Cortex of kidney (tissue), 1 donor: ENCODE results near the gene PARD3.

ENCODE experiments used
- DNase-seq: peaks from one replicate; lab custom pipeline; 2025; lab: John Stamatoyannopoulos, UW

PARD3 gene

DNA sequence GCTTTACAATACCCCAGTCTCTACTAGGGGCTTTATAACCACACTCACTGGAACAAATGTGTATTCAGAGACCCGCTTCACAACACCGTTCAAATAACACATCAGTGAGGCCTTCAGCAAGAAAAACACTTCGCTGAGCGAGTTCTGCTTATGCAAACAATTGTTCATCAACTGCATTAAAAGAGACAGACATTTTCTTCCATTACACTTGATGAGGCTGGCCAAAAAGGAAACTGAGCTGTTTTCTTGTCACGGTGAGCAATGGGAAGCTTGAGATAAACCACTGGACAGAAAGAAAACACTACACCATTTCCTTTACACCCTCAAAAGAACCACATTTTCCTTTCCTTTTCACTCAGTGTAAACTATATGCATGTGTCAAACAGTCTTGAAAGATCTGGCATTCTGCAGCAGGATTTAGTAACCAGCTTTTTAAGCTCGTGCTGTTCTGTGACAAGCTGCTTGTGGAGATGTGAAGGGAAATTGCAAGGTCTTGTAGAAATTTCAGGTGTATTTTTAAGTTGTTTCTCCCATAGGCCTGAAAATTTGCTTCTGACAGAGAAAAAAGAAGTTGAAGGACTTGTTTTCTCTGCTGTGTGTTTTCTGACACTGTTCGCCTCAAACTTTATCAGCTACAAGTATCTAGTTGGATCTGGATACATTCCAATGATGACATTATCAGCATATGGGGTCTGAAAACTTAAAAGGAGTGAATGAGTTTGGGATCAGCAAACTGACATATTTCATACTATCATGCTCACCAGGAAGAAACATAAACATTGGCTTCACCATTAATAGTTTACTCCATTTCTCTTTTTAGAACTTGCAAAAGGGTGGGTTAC lies 693.1 kb downstream of the PARD3 start:
- no peak for DNase-seq

DNA sequence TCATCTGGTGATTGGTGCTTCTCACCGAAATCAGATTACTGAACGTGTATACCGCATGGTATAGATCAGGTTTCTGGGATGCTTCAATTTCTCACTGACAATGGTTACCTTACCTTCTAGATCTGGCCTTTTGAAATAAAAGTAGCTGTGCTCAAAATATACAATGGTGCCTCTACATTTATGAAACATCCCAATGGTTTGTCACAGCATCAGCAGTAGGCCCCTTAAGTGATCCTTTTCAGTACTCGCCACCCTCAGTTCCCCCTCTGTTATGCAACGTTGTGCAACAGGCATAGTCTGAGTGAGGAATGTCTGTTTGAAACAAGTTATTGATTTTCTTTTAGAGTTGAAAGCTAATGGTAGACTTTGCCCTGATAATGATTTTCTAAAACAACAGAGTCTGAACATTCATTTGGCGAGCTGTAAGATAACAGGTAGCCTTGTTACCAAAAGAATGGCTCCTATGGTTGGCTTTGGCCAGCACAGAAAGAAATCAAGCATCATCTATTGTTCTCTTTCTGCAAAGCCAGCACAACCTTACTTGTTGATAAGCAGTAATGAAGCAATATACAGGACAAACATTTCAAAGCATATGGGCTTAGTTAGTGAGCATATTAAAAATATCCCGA lies 693.9 kb downstream of the PARD3 start:
- DNase-seq, result no peak

GRCh38 chr10:34119456-34119855 lies 695.6 kb downstream of the PARD3 start:
- no peak for DNase-seq

DNA sequence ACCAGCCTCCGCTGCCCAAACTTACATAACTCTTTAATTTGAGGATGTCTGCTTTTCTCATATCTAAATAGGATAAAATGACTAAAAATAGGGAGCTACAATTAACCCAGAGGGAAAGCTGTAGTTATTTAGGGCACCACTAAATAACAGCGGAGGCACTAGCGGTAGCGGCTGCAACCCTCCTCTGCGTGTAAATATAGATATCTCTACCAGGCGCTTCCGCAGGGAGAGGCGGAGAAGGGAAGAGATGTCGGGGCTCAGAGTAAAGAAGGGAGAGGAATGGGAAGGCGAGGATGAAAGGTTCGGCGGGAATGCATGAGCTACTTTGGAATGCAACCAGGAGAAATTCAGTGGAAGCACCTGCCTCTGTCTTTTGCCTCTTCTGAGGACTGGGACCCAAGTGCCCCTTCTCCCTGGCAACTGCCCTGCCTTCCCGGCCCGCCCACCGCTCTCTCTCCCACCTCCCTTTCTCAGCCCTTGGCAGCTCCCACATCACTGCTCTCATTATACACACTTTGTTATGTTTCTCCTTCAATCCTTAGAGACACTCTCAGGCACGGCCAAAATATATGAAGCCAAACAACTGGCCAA lies 698.3 kb downstream of the PARD3 start:
- no peak for DNase-seq

DNA sequence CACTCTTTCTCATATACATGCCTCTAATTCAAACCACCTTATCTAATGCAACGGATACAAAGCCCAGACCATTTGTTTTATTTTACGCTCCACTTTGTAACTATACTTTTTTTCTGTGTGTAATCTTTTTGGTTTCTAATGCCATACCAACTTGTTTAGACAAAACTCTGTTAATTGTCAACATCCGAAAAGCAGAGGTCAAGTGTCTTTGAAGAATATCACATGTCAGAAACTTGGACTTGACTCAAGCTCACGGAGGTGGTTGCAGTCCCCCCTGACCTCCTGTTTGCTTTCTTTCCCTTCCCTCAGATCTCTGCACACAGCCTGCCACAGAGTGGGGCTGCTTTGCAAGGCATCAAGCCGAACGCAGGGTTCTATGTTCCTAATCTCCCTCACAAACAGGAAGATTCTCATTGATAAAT lies 698.9 kb downstream of the PARD3 start:
- DNase-seq, result no peak

- DNase-seq, result no peak
These were observed 700.2 kb downstream of the PARD3 start for GRCh38 chr10:34114914-34115313.

- no peak for DNase-seq
These were observed 701.4 kb downstream of the PARD3 start for GRCh38 chr10:34113504-34114225.

DNA sequence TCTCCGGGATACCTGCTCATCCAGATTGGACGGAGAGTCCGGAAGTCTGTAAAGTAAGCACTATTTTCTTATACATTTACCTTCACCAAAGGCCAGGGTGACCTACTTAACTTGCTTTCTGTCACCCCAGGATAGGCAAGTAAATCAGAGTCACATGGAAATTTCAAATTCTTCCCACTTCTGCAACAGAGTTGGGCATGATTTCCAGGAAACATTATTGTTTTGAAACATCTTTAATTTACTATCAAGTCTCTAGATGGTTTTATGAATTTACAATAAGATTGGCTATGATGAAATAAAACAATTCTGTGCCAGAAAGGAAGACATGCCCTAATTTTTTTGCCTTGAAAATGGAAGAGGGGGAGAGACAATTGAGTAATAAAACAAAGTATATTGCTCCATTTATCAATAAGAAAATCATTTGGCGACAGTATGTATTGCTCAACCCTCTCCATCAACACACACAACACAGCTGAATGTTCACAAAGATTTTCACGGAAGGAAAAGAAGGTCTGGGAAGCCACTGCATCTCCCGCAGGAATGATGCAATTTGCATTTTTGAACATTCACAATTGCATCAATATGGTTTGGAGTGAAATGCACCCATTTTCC lies 702.8 kb downstream of the PARD3 start:
- DNase-seq, result no peak

DNA sequence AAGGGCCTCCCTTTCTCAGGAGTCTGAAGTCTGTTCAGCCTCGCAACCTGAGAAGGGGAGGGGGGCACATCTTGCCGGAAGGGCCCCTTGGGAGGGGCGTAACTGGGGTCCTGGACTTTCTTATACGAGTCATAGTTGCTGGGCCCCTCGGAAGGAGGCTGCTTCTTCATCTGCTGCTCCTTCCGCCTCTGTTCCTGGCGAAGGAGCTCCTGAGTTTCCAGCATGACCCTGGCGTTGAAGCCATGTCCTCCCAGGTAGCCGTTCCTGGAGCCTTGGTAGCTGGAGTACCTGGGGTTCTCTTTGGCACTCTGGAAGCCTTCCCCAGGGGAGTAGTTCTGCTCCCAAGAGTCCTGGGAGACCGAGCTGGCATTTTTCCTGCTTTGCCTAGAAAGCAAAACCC lies 703.9 kb downstream of the PARD3 start:
- DNase-seq, result no peak

- no peak for DNase-seq
These were observed 705.0 kb downstream of the PARD3 start for GRCh38 chr10:34109952-34110702.

DNA sequence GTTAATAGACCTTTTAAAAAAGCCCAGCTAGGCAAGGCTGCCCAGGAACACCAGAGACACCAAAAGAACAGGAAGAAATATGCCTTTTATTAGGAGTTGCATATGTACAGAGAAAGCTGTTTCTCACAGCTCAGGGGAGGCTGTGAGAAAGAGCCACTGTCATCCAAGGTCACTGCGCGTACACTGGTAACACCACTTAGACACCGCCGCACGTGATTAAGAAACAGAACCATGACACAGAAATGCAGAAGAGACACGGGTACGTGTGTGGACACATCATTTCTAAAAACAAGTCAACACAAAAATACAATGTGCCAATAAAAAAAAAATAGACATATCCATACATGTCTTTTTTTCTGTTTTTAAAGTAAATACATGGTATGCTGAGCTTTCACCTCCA lies 705.6 kb downstream of the PARD3 start:
- no peak for DNase-seq

DNA sequence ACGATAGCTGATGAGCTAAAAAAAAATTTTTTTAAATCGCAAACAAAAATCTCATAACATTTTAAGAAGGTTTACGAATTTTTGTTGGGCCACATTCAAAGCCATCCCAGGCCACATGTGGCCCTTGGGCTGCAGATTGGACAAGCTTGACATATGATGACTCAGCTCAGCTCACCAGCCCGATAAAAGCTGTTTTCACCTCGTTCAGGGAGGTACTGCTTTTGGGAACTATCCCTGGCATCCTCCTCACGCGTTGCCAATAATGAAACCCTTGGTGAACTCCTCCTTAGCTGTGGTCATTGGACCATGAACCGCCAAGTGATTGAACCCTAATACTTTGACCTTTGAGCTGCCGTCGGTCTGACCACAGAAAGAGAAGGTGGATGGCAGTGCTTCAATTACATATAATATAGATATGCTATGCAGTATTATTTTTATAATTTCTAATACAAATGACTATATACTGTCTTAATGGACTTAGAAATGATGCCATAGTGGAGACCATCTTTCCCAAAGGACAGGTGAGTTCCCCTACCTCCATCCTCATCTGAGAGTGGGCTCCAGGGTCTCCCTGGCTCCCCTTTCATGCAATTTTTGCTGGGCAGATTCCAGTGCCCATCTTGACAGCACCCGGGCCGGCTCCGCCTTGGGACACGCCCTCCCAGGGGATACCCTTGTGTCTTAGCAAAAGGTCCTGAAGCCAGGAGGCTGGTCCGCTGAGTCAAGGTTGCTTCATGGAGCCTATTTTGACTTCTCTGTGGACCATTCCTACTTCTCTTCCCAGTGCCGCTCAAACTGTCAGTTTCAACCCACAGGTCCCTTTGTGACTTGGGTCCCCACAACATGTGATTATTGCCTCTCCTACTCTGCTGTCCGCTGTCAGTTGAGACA lies 707.2 kb downstream of the PARD3 start:
- DNase-seq, result no peak

GRCh38 chr10:34106356-34106885 lies 708.7 kb downstream of the PARD3 start:
- no peak for DNase-seq

- no peak for DNase-seq
These were observed 710.1 kb downstream of the PARD3 start for GRCh38 chr10:34104829-34105572.

GRCh38 chr10:34102893-34103506 lies 712.1 kb downstream of the PARD3 start:
- DNase-seq, result no peak

DNA sequence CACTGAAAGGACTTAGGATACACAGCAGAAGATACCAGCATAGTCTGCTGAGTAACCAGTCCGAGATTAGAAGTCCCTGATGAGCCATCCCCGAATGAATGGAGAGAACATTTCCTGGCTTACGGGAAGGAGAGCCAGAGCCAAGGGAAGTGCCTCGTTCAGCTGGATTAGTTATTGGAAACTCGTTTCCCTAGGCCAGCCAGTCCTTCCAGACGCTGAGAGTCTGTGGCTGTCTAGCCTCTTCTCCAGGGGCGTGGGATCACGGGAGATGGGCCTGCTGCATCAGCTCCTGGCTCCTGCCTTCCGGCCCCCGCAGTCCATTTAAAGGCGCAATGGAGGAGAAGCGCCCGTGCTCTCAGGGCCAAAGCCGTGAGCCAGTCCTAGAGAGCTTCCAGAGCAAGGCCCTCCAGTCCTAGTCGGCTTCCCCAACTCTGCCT lies 712.8 kb downstream of the PARD3 start:
- no peak for DNase-seq

DNA sequence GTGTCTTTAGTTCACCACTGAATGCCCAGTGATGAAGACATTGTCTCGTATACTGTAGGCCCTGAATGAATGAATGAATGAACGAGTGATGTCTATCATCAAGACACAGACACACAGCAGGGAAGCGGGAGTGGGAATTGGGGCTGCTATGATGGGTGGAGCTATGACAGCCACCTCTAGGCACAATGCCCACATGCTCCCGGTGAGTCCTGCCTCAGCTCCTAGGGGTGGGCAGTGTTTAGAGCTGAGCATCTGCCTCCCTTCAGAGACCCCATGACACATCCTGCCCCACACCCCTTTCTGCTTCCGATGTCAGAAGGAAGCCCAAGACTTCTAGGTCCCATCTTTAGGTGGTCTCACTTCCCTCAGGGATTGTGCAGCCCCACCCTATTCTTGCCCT lies 714.1 kb downstream of the PARD3 start:
- DNase-seq, result no peak

GRCh38 chr10:34098821-34099567 lies 716.1 kb downstream of the PARD3 start:
- DNase-seq, result no peak
